HG02759 (cell line): ENCODE results near the gene FGD6.
A peak's percentile ranks its signal among the peaks of the same experiment; 100 is the strongest.
"Not testable (repeated sequence)": the region's sequence is repeated elsewhere in the genome, so short reads cannot be mapped to it uniquely, and the experiment has no call there.

ENCODE experiments used
- ATAC-seq: cut with Tn5 transposase; IDR thresholded peaks from one replicate; pipeline ENCODE4 v1.9.1; 2021; ENCODE audit warnings: mild to moderate bottlenecking, moderate library complexity; ENCODE audit not compliant: unreplicated experiment

The FGD6 gene

GRCh38 chr12:95235621-95236020 lies 18.4 kb upstream of the FGD6 start:
- ATAC-seq, result not testable (repeated sequence)

GRCh38 chr12:95234187-95234586 lies 16.9 kb upstream of the FGD6 start:
- ATAC-seq, result not testable (repeated sequence)

- no peak for ATAC-seq
Measured at GRCh38 chr12:95231190-95231589, 13.9 kb upstream of the FGD6 start.

GRCh38 chr12:95230313-95230712 lies 13.0 kb upstream of the FGD6 start:
- ATAC-seq, result no peak

GRCh38 chr12:95229636-95230035 lies 12.4 kb upstream of the FGD6 start:
- no peak for ATAC-seq

- no peak for ATAC-seq
Measured at GRCh38 chr12:95228617-95229016, 11.3 kb upstream of the FGD6 start.

- ATAC-seq, result no peak
Measured at GRCh38 chr12:95227818-95228356, 10.6 kb upstream of the FGD6 start.

GRCh38 chr12:95225645-95226212 lies 8.5 kb upstream of the FGD6 start:
- no peak for ATAC-seq

GRCh38 chr12:95224202-95225170 lies 7.2 kb upstream of the FGD6 start:
- no peak for ATAC-seq

GRCh38 chr12:95220726-95221125 lies 3.5 kb upstream of the FGD6 start:
- ATAC-seq, result no peak

GRCh38 chr12:95220190-95220589 lies 2.9 kb upstream of the FGD6 start:
- ATAC-seq, result no peak

- no peak for ATAC-seq
Measured at GRCh38 chr12:95218150-95219133, 1.2 kb upstream of the FGD6 start.

GRCh38 chr12:95216711-95217376 lies 423 bp downstream of the FGD6 start:
- ATAC-seq, result peak; percentile 23

- no peak for ATAC-seq
Measured at GRCh38 chr12:95215949-95216348, 1.3 kb downstream of the FGD6 start.

- no peak for ATAC-seq
Measured at GRCh38 chr12:95214466-95214865, 2.8 kb downstream of the FGD6 start.

GRCh38 chr12:95213928-95214327 lies 3.3 kb downstream of the FGD6 start:
- no peak for ATAC-seq

- no peak for ATAC-seq
Measured at GRCh38 chr12:95213119-95213518, 4.1 kb downstream of the FGD6 start.

GRCh38 chr12:95212586-95212985 lies 4.7 kb downstream of the FGD6 start:
- no peak for ATAC-seq

- ATAC-seq, result no peak
Measured at GRCh38 chr12:95208678-95209077, 8.6 kb downstream of the FGD6 start.

- ATAC-seq, result no peak
Measured at GRCh38 chr12:95207407-95207806, 9.9 kb downstream of the FGD6 start.
